ENCODE results near the gene ARID1B.

The ARID1B gene

DNA sequence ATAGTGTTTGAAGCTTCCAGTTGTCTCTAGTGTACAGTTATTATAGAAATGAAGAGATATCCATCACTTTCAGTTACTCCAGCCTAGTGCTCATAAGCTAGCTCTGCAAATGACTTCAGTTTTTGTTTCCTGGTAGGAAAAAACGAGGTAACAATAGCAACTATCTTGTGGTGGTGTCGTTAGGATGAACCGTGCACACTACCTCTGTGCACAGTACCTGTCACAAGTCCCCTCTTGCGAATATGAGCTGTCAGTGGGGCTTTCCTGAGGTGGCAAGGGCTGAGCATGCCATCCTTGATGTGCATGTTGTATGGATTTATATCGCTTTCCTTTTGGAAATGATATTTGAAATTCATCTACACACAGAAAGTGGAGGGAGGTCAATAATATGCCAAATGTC is 151.8 kb downstream of the ARID1B start:
- intact Hi-C loops (cut with DNase I; ENCODE audit: low total_unique reads) = no loop called here
- no peaks in the 10 kb centered on the region for H3K36me3 ChIP-seq
- H3K27ac ChIP-seq = no peak overlapping the region
- TF ChIP-seq CTCF (IDR thresholded peaks at IDR 0.05) = no peak
- peaks cover 0 to 46% (median 22%) of the 10 kb centered on the region in 4 donors for H3K4me1 ChIP-seq
- no peak for DNase-seq
- no peaks in the 10 kb centered on the region for H3K9me3 ChIP-seq
- H3K4me3 ChIP-seq = no peak overlapping the region
- H3K27me3 ChIP-seq = no peaks in the 10 kb centered on the region

GRCh38 chr6:156931283-156931682 is 154.1 kb downstream of the ARID1B start:
- H3K27ac ChIP-seq = no peak overlapping the region
- H3K4me3 ChIP-seq = no peak overlapping the region
- no peak for DNase-seq
- no peaks in the 10 kb centered on the region for H3K27me3 ChIP-seq
- peaks cover 0 to 45% (median 23%) of the 10 kb centered on the region in 4 donors for H3K4me1 ChIP-seq
- no peak for TF ChIP-seq CTCF (IDR thresholded peaks at IDR 0.05)
- H3K9me3 ChIP-seq = no peaks in the 10 kb centered on the region
- H3K36me3 ChIP-seq = peaks cover 0 to 4% (median 0%) of the 10 kb centered on the region in 3 donors
- intact Hi-C loops (cut with DNase I; ENCODE audit: low total_unique reads) = no loop called here

- Histone ChIP-seq H3K4me3 (no peak overlapping the region), H3K9me3 (no peaks in the 10 kb centered on the region), H3K4me1 (peaks cover 0 to 45% (median 21%) of the 10 kb centered on the region in 4 donors), H3K36me3 (peaks cover 0 to 4% (median 0%) of the 10 kb centered on the region in 3 donors), H3K27me3 (no peaks in the 10 kb centered on the region), H3K27ac (peak overlapping the region; percentile 8 to 23)
- no peak for DNase-seq
- TF ChIP-seq CTCF (IDR thresholded peaks at IDR 0.05) = no peak
- intact Hi-C loops (cut with DNase I; ENCODE audit: low total_unique reads) = no loop called here
Measured at GRCh38 chr6:156933201-156934068, 156.3 kb downstream of the ARID1B start.

- Histone ChIP-seq H3K4me3 (no peak overlapping the region), H3K4me1 (peaks cover 0 to 52% (median 21%) of the 10 kb centered on the region in 4 donors), H3K27ac (peak overlapping the region; percentile 8 to 23), H3K36me3 (peaks cover 0 to 4% (median 0%) of the 10 kb centered on the region in 3 donors), H3K9me3 (no peaks in the 10 kb centered on the region), H3K27me3 (no peaks in the 10 kb centered on the region)
- no peak for DNase-seq
- intact Hi-C loops (cut with DNase I; ENCODE audit: low total_unique reads) = no loop called here
- TF ChIP-seq CTCF (IDR thresholded peaks at IDR 0.05) = no peak
Measured at GRCh38 chr6:156934069-156934460, 156.9 kb downstream of the ARID1B start.

- no peak for TF ChIP-seq CTCF (IDR thresholded peaks at IDR 0.05)
- no peak overlapping the region for H3K4me3 ChIP-seq
- H3K27ac ChIP-seq = no peak overlapping the region
- H3K36me3 ChIP-seq = peaks cover 0 to 4% (median 0%) of the 10 kb centered on the region in 3 donors
- no peaks in the 10 kb centered on the region for H3K9me3 ChIP-seq
- H3K4me1 ChIP-seq = peaks cover 0 to 61% (median 22%) of the 10 kb centered on the region in 4 donors
- no peaks in the 10 kb centered on the region for H3K27me3 ChIP-seq
- intact Hi-C loops (cut with DNase I; ENCODE audit: low total_unique reads) = no loop called here
- no peak for DNase-seq
Measured at GRCh38 chr6:156935000-156935399, 157.8 kb downstream of the ARID1B start.
